T-helper 17 cell (primary cell): Measurements from ENCODE around the gene SERPIND1. TPM values are rescaled to one million over a fixed set of nuclear protein-coding genes. Genes with fewer than 3 reads are reported as not detected.
"Not testable (repeated sequence)": the region's sequence is repeated elsewhere in the genome, so short reads cannot be mapped to it uniquely, and the experiment has no call there.

Source experiments
- ATAC-seq: fragments of 150-1000 bp; cut with Tn5 transposase; 2 replicates; pipeline ENCODE4 v1.10.0; 2021; ENCODE audit warnings: mild to moderate bottlenecking, moderate library complexity
- DNase-seq, 3 donors: peaks; one replicate each; pipeline versions ENCODE4 v3.0.0 to v3.0.0-alpha.2; 2020 to 2021
- H3K9me3 ChIP-seq: one replicate; pipeline ENCODE4 v1.7.0; 2013; ENCODE audit warnings: low read length, mild to moderate bottlenecking; ENCODE audit not compliant: control insufficient read depth, poor library complexity, severe bottlenecking
- H3K27ac Mint-ChIP-seq: one replicate; pipeline ENCODE4 v1.8.0; 2022; ENCODE audit warnings: mild to moderate bottlenecking, moderate library complexity, mixed read lengths
- H3K27me3 Mint-ChIP-seq: one replicate; pipeline ENCODE4 v1.8.0; 2022; ENCODE audit warnings: mixed read lengths
- H3K36me3 Mint-ChIP-seq: one replicate; pipeline ENCODE4 v1.8.0; 2022; ENCODE audit warnings: low read depth, mixed read lengths
- H3K4me1 Mint-ChIP-seq: one replicate; pipeline ENCODE4 v1.8.0; 2022; ENCODE audit warnings: mild to moderate bottlenecking, mixed read lengths
- H3K4me3 Mint-ChIP-seq: one replicate; pipeline ENCODE4 v1.8.0; 2022; ENCODE audit warnings: mild to moderate bottlenecking, moderate library complexity, mixed read lengths
- total RNA-seq, 4 donors: library from RNA in 2 of 4; stranded (reverse) in 2 of 4; gene quantifications; one replicate each; pipeline ENCODE4 v1.2.3 and lab custom pipeline; 2022 to 2026

Gene SERPIND1
- total RNA-seq, 2 donors from 2014 or later, result not detected

DNA sequence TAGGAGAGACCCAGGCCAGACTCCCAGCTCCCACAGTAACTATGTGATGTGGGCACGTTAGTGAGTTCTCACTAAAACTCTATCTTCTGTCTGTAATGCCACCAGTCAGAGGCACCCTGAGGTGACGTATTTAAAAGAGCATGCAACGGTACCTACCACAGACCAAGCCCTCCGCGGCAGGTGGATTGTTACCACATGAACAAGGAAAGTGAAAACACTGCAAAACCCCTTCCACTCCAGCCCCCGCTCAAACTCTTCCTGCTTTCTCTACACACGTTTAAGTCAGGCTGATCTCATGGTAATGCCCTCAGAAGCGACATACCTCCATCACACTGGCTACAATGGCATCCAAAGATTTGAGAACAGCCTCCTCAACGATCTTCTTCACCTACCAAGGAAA lies 36.7 kb downstream of the SERPIND1 start:
- Mint-ChIP-seq H3K27ac (no peak overlapping the region), H3K4me3 (no peak overlapping the region), H3K4me1 (peaks cover 7% of the 10 kb centered on the region), H3K27me3 (no peaks in the 10 kb centered on the region), H3K36me3 (peaks cover 5% of the 10 kb centered on the region)
- H3K9me3 ChIP-seq, result no peaks in the 10 kb centered on the region
- DNase-seq (no peak), ATAC-seq (no peak)

DNA sequence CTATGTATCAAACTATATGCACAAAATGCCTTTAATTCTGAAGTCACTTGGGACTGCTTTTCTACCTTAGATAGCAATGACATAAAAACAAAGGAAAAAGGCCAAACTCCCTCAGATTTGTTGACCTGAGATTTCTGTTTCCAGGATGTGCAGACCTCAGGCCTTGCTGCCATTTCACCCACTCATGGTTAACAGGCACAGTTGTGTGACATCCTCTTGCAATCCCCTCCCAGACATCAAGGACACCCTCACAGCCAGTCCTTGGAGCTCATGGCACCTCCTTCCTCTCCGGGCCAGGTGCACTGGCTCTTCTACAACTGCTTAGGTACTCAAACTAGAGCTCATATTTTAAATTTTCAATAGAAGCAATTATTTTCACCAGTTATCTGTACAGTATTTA lies 37.3 kb downstream of the SERPIND1 start:
- Mint-ChIP-seq H3K36me3 (peaks cover 5% of the 10 kb centered on the region), H3K4me3 (no peak overlapping the region), H3K27me3 (no peaks in the 10 kb centered on the region), H3K27ac (no peak overlapping the region), H3K4me1 (peaks cover 7% of the 10 kb centered on the region)
- ATAC-seq (no peak), DNase-seq (no peak)
- no peaks in the 10 kb centered on the region for H3K9me3 ChIP-seq

DNA sequence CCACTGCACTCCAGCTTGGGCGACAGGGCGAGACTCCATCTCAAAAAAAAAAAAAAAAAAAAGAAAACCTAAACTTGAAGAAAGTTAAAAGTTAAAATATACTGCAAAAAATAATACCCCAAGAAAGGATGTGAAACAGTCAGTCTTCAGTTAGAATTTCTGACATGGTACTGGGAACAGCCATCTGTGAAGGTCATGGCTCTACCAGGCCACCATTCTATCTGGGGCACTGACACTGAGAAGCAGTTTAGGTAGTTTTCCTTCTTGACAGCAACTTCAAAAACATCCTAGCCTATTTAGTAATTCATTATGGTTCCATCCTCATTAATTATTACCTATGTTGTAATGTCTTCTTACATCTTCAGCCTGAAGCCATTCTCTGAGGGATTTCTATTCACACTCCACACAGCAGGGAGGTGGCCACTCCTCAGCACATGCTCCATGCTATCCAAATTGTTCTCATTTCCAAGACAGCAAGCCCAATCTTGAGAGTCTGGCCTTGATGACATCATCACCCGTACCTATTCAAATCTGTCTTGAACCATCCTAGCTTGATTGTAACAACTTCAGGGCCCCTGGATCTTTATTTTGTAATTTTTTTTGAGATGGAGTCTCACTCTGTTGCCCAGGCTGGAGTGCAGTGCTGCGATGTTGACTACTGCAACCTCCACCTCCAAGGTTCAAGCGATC lies 38.2 kb downstream of the SERPIND1 start:
- Mint-ChIP-seq H3K27ac (no peak overlapping the region), H3K4me3 (no peak overlapping the region), H3K36me3 (peaks cover 5% of the 10 kb centered on the region), H3K4me1 (peaks cover 7% of the 10 kb centered on the region), H3K27me3 (no peaks in the 10 kb centered on the region)
- ATAC-seq (no peak), DNase-seq (no peak)
- no peaks in the 10 kb centered on the region for H3K9me3 ChIP-seq

DNA sequence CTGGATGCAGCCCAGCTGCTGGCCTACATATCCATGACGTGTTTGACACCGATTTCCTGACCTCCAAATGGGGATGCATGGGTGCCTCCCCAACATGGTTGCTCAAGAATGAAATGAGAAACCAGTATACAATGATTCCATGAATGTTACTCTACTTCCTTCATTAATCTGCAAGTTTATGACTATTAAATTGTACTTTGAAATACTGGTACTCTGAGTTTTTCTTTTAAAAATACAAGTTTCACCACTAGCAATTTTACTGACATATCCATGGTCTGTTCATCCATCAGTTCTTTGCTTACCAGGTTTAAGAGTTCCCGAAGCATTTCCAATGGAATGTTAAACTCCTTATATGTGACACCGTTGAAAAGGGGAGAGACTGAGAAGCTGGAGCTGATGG lies 39.1 kb downstream of the SERPIND1 start:
- DNase-seq (no peak), ATAC-seq (no peak)
- Mint-ChIP-seq H3K4me3 (no peak overlapping the region), H3K36me3 (peaks cover 5% of the 10 kb centered on the region), H3K27me3 (no peaks in the 10 kb centered on the region), H3K4me1 (peaks cover 7% of the 10 kb centered on the region), H3K27ac (no peak overlapping the region)
- no peaks in the 10 kb centered on the region for H3K9me3 ChIP-seq

DNA sequence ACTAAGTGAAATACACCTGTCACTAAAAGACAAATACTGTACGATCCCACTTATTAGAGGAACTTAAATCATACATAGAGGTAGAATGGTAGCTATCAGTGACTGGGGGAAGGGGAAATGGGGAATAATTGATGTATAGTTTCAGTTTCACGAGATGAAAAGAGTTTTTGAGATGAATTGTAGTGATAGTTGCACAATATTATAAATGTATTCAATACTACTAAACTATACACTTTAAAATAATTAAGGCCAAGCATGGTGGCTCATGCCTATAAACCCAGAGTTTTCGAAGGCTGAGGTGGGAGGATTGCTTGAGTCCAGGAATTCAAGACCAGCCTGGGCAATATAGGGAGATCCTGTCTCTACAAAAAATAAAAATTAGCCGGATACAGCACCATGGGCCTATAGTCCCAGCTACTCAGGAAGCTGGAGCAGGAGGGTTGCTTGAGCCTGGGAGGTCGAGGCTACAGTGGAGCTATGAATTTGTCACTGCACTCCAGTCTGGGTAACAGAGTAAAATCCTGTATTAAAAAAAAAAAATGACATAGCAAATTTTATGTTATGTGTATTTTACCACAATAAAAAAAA lies 40.4 kb downstream of the SERPIND1 start:
- no peak overlapping the region for H3K4me3 Mint-ChIP-seq
- H3K36me3 Mint-ChIP-seq, result peaks cover 2% of the 10 kb centered on the region
- H3K9me3 ChIP-seq, result no peaks in the 10 kb centered on the region
- peaks cover 7% of the 10 kb centered on the region for H3K4me1 Mint-ChIP-seq
- DNase-seq, result no peak
- no peaks in the 10 kb centered on the region for H3K27me3 Mint-ChIP-seq
- no peak overlapping the region for H3K27ac Mint-ChIP-seq
- no peak for ATAC-seq

DNA sequence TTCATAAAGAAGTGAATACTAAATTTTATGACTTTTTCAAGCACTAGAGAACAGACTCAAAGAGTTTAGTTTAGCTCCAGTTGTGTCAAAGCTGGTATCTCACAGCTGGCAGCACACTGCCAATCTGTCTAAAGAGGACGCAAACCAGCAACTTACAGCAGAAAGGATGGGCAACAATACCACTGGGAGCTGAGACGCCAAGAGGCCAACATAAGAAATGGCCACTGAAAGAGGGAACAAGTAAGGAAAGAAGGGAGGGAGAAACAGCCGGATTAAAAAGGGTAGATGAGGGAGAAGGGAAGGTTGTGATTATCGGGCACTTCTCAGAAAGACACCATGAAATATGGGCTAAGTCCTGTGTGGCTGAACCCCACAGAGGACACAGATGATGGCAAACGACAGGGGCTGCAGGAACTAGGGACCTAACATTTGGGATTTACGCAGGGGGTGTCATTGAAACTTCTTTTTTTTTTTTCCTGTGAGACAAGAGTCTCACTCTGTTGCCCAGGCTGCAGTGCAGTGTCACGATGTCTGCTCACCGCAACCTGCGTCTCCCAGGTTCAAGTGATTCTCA lies 41.7 kb downstream of the SERPIND1 start:
- H3K4me3 Mint-ChIP-seq, result no peak overlapping the region
- H3K4me1 Mint-ChIP-seq, result peaks cover 7% of the 10 kb centered on the region
- no peaks in the 10 kb centered on the region for H3K9me3 ChIP-seq
- H3K36me3 Mint-ChIP-seq, result peaks cover 2% of the 10 kb centered on the region
- no peak overlapping the region for H3K27ac Mint-ChIP-seq
- no peak for ATAC-seq
- no peak for DNase-seq
- no peaks in the 10 kb centered on the region for H3K27me3 Mint-ChIP-seq

DNA sequence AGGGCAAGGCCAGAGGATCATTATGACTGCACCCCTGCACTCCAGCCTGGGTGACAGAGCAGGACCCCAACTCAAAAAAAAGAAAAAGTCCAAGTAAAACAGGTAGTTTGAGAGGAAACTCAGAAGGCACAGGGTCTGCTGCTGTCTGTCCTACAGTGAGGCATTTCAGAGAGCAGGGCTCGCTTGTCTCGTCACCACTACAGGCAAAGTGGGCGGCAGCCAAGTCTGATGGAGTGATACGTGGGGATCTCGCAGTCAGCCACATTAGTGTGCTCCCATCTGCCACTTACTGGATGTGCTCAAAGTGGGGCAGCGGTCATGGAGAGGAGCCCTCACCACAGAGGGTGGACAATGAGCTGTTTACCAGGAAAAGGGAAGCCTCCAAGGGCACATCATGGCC lies 42.6 kb downstream of the SERPIND1 start:
- DNase-seq (no peak), ATAC-seq (no peak)
- Mint-ChIP-seq H3K27ac (no peak overlapping the region), H3K4me1 (peaks cover 5% of the 10 kb centered on the region), H3K36me3 (no peaks in the 10 kb centered on the region), H3K4me3 (no peak overlapping the region), H3K27me3 (no peaks in the 10 kb centered on the region)
- no peaks in the 10 kb centered on the region for H3K9me3 ChIP-seq

DNA sequence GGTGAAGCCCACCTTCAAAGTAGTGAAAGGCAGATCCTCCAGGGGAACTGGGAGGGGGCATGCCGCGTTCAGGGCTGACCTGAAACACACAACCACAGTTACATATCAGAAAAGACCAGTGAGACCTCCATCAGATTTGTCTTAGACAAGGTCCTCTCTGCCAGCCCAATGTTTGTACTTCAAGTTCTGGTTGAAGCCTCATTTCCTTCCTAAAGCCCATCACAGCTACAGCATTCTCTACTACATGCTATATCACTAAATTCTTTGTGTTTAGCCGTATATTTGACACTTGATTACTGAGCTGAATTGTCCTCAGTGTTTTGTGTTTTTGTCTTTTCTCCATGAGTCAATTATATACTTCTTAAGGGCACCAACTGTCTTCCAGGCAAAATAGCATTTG lies 44.6 kb downstream of the SERPIND1 start:
- no peak overlapping the region for H3K4me3 Mint-ChIP-seq
- H3K36me3 Mint-ChIP-seq, result no peaks in the 10 kb centered on the region
- no peaks in the 10 kb centered on the region for H3K9me3 ChIP-seq
- H3K4me1 Mint-ChIP-seq, result peaks cover 3% of the 10 kb centered on the region
- DNase-seq (no peak), ATAC-seq (no peak)
- no peaks in the 10 kb centered on the region for H3K27me3 Mint-ChIP-seq
- H3K27ac Mint-ChIP-seq, result no peak overlapping the region

DNA sequence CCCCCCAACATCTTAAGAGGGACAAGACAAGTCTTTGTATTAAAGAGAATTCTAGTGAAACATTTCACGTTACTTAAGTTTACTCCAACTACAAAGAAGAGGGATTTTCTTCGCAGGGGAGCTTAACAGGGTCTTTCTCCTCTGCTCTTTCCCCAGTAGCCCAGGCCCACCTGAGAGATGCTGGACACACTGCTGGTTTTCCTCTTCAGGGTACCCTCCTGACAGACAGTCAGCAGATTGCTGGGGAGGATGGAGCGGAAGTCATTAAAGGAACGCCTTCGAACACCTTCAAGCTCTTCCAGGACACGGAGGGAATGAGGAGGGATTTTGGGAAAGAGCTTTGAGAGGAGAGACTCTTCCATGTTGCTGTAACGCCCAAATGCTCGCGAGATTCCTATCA lies 45.6 kb downstream of the SERPIND1 start:
- no peaks in the 10 kb centered on the region for H3K27me3 Mint-ChIP-seq

DNA sequence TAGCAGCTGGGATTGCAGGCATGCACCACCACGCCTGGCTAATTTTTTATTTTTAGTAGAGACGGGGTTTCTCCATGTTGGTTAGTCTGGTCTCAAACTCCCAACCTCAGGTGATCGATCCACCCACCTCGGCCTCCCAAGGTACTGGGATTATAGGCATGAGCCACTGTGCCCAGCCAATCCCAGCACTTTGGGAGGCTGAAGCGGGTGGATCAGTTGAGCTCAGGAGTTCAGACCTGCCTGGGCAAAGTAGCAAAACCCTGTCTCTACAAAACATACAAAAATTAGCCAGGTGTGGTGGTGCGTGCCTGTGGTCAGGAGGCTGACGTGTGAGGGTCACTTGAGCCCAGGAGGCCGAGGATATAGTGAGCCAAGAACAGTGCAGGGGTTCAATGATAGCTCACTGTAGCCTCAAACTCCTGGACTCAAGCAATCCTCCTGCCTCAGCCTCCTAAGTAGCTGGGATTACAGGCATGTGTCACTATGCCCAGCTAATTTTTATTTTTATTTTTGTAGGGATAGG lies 47.9 kb downstream of the SERPIND1 start:
- H3K4me1 Mint-ChIP-seq, ATAC-seq, H3K4me3 Mint-ChIP-seq, DNase-seq, H3K36me3 Mint-ChIP-seq, H3K27me3 Mint-ChIP-seq, H3K9me3 ChIP-seq, H3K27ac Mint-ChIP-seq: not testable (repeated sequence)

More for the DNA sequence above, 45.6 kb downstream of the SERPIND1 start:
- Mint-ChIP-seq H3K36me3 (no peaks in the 10 kb centered on the region), H3K4me3 (no peak overlapping the region), H3K27ac (no peak overlapping the region), H3K4me1 (peaks cover 3% of the 10 kb centered on the region)
- ATAC-seq (no peak), DNase-seq (no peak)
- no peaks in the 10 kb centered on the region for H3K9me3 ChIP-seq

DNA sequence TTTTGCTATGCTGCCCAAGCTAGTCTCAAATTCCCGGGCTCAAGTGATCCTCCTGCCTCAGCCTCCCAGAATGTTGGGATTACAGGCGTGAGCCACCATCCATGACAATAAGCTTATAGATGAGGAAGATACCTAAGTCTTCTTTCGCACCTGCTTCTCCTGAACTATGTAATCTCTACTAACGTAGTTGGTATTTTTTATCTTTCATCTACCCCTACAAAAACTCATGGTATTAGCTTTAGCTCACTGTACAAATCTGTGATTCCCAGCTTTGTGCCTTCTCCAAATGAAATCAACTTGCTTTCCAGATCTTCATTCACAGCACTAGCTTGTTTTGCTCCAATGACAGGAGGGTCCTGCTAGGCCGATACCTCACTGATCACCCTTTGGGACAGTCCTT lies 48.3 kb downstream of the SERPIND1 start:
- DNase-seq (no peak), ATAC-seq (no peak)
- no peaks in the 10 kb centered on the region for H3K36me3 Mint-ChIP-seq
- no peaks in the 10 kb centered on the region for H3K4me1 Mint-ChIP-seq
- no peaks in the 10 kb centered on the region for H3K9me3 ChIP-seq
- H3K27me3 Mint-ChIP-seq, result no peaks in the 10 kb centered on the region
- no peak overlapping the region for H3K4me3 Mint-ChIP-seq
- no peak overlapping the region for H3K27ac Mint-ChIP-seq

DNA sequence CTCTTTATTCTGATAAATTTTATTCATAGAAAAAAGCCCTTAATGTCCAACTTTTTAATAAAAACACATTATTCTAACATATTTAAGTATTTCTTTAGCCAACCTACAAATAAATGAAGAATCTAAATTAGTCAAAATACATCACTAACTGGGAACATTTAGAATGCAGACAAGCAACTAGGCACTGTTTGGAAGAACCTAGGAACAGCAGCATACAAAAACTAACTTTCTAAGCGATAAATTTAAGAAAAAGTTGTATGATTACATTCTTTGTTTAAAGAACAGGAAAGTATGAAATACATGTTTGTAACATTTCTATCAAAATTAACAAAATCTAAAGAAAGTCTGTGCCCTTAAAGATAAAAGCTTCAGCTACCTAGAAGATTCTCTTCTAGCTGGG lies 49.4 kb downstream of the SERPIND1 start:
- no peaks in the 10 kb centered on the region for H3K27me3 Mint-ChIP-seq
- no peak overlapping the region for H3K4me3 Mint-ChIP-seq
- H3K9me3 ChIP-seq, result no peaks in the 10 kb centered on the region
- ATAC-seq (no peak), DNase-seq (no peak)
- no peaks in the 10 kb centered on the region for H3K4me1 Mint-ChIP-seq
- H3K36me3 Mint-ChIP-seq, result no peaks in the 10 kb centered on the region
- no peak overlapping the region for H3K27ac Mint-ChIP-seq

DNA sequence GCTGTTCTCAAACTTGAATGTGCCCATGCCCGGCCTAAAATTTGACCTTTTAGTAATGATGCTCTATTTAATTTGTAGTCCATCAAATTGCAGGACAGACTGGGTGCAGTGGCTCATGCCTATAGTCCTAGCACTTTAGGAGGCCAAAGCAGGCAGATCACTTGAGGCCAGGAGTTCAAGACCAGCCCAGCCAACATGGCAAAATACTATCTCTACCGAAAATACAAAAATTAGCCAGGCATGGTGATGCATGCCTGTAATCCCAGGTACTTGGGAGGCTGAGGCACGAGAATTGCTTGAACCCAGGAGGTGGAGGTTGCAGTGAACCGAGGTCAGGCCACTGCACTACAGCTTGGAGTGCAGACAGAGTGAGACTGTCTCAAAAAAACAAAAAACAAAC lies 51.3 kb downstream of the SERPIND1 start:
- H3K27ac Mint-ChIP-seq, H3K36me3 Mint-ChIP-seq, H3K4me3 Mint-ChIP-seq, H3K4me1 Mint-ChIP-seq, ATAC-seq, DNase-seq, H3K27me3 Mint-ChIP-seq, H3K9me3 ChIP-seq: not testable (repeated sequence)

DNA sequence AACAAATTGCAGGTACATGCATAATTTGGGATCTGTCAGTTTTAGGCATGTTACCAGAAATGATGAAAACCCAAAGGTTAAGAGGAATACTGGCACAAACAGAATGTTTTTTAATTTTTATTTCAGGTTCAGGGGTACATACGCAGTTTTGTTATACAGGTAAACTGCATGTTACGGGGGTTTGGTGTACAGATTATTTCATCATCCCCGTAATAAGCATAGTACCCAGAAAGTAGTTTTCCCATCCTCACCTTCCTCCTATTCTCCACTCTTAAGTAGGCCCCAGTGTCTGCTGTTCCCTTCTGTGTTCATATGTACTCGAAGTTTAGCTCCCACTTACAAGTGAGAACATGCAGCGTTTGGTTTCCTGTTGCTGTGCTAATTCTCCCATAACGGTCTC lies 51.7 kb downstream of the SERPIND1 start:
- H3K36me3 Mint-ChIP-seq, result peaks cover 10% of the 10 kb centered on the region
- H3K27me3 Mint-ChIP-seq, result no peaks in the 10 kb centered on the region
- no peaks in the 10 kb centered on the region for H3K9me3 ChIP-seq
- DNase-seq (no peak), ATAC-seq (no peak)
- peaks cover 2% of the 10 kb centered on the region for H3K4me1 Mint-ChIP-seq
- H3K27ac Mint-ChIP-seq, result no peak overlapping the region
- no peak overlapping the region for H3K4me3 Mint-ChIP-seq
